ENCODE measurements around the gene UBE2D4.
A peak's percentile ranks its signal among the peaks of the same experiment; 100 is the strongest.

UBE2D4 gene

GRCh38 chr7:43925984-43926797, at the start of gene UBE2D4:
UBE2D4 (plus strand) TSS chr7:43926436; CDS start chr7:43926533, 97 bp downstream.
- peak within 1 kb of the TSS; percentile 51 for H3K4me3 ChIP-seq (replicated peaks; ENCODE audit: low read depth, low read length)
- no peak for DNase-seq (ENCODE audit: extremely low read depth, low read depth)
- TF ChIP-seq CTCF (IDR thresholded peaks at IDR 0.05; ENCODE audit: low read depth, low read length, missing control alignments): no peak

- H3K4me3 ChIP-seq (replicated peaks; ENCODE audit: low read depth, low read length): no peak overlapping the region
- TF ChIP-seq CTCF (IDR thresholded peaks at IDR 0.05; ENCODE audit: low read depth, low read length, missing control alignments): no peak
- DNase-seq (ENCODE audit: extremely low read depth, low read depth): no peak
Observed at GRCh38 chr7:43876976-43877745, 49.1 kb upstream of the UBE2D4 start.

- no peak for DNase-seq (ENCODE audit: extremely low read depth, low read depth)
- no peak for TF ChIP-seq CTCF (IDR thresholded peaks at IDR 0.05; ENCODE audit: low read depth, low read length, missing control alignments)
- no peak overlapping the region for H3K4me3 ChIP-seq (replicated peaks; ENCODE audit: low read depth, low read length)
Observed at GRCh38 chr7:43877968-43878864, 48.0 kb upstream of the UBE2D4 start.

- no peak overlapping the region for H3K4me3 ChIP-seq (replicated peaks; ENCODE audit: low read depth, low read length)
- DNase-seq (ENCODE audit: extremely low read depth, low read depth): no peak
- no peak for TF ChIP-seq CTCF (IDR thresholded peaks at IDR 0.05; ENCODE audit: low read depth, low read length, missing control alignments)
Observed at GRCh38 chr7:43878867-43879266, 47.4 kb upstream of the UBE2D4 start.

- DNase-seq (ENCODE audit: extremely low read depth, low read depth): no peak
- H3K4me3 ChIP-seq (replicated peaks; ENCODE audit: low read depth, low read length): no peak overlapping the region
- no peak for TF ChIP-seq CTCF (IDR thresholded peaks at IDR 0.05; ENCODE audit: low read depth, low read length, missing control alignments)
Observed at GRCh38 chr7:43879477-43879876, 46.8 kb upstream of the UBE2D4 start.

GRCh38 chr7:43880596-43880995, 45.6 kb upstream of the UBE2D4 start:
- DNase-seq (ENCODE audit: extremely low read depth, low read depth): no peak
- no peak for TF ChIP-seq CTCF (IDR thresholded peaks at IDR 0.05; ENCODE audit: low read depth, low read length, missing control alignments)

More at GRCh38 chr7:43880596-43880995, 45.6 kb upstream of the UBE2D4 start:
- no peak overlapping the region for H3K4me3 ChIP-seq (replicated peaks; ENCODE audit: low read depth, low read length)
